Kidney (tissue), 14 donors: Measurements from ENCODE around the gene BCL3. TPM values are rescaled to one million over a fixed set of nuclear protein-coding genes. Genes with fewer than 3 reads are reported as not detected.

Experiments
- DNase-seq, 5 donors: peaks; one replicate each; pipeline ENCODE4 v3.0.0-alpha.2; 2013 to 2020
- FAIRE-seq: peaks from 2 replicates; lab custom pipeline; 2012; peaks lifted over from hg19 to GRCh38; lab: Jason Lieb, UNC
- H3K27ac ChIP-seq, 2 donors: one replicate each; pipeline ENCODE4 v1.7.0; 2013; ENCODE audit warnings: low read depth in 2 of 2, low read length in 2 of 2, inconsistent platforms in 1 of 2
- H3K27me3 ChIP-seq: one replicate; pipeline ENCODE4 v1.7.1; 2013; ENCODE audit warnings: low read length, inconsistent platforms; ENCODE audit not compliant: control insufficient read depth, insufficient read depth
- H3K36me3 ChIP-seq, 3 donors: one replicate each; pipeline versions ENCODE4 v1.7.0 to v1.7.1; 2013; ENCODE audit warnings: low read length in 3 of 3, control low read depth in 1 of 3, inconsistent platforms in 1 of 3; ENCODE audit not compliant: insufficient read depth in 3 of 3, control insufficient read depth in 2 of 3
- H3K4me1 ChIP-seq, 3 donors: one replicate each; pipeline versions ENCODE4 v1.7.0 to v1.7.1; 2013; ENCODE audit warnings: low read length in 3 of 3, inconsistent platforms in 1 of 3, low read depth in 1 of 3; ENCODE audit not compliant: control insufficient read depth in 2 of 3, insufficient read depth in 2 of 3
- H3K4me3 ChIP-seq, 3 donors: one replicate each; pipeline versions ENCODE4 v1.7.0 to v1.8.1; 2013; ENCODE audit warnings: low read length in 3 of 3, control low read depth in 1 of 3, inconsistent platforms in 1 of 3
- H3K9ac ChIP-seq, 3 donors: one replicate each; pipeline versions ENCODE4 v1.7.0 to v1.7.1; 2013; ENCODE audit warnings: low read length in 3 of 3, control low read depth in 1 of 3, inconsistent platforms in 1 of 3
- H3K9me3 ChIP-seq, 3 donors: one replicate each; pipeline versions ENCODE4 v1.7.0 to v1.7.1; 2013; ENCODE audit warnings: low read length in 3 of 3, control low read depth in 1 of 3, inconsistent platforms in 1 of 3; ENCODE audit not compliant: control insufficient read depth in 2 of 3, insufficient read depth in 1 of 3
- CTCF ChIP-seq: IDR thresholded peaks from 3 replicates; pipeline ENCODE4 v1.5.1; 2012; ENCODE audit warnings: mild to moderate bottlenecking, moderate library complexity, borderline replicate concordance; ENCODE audit not compliant: insufficient read depth; ENCODE audit errors: extremely low read depth
- intact Hi-C: fragments of 100-400 bp; cut with DNase I; formaldehyde crosslinking; loops from one replicate; pipeline ENCODE4 v1.11.1; 2022
- polyA plus RNA-seq: library from polyadenylated mRNA; stranded (reverse); fragments of 350-450 nt; fragmentation: Illumina TruSeq; extraction: RNeasy Lipid Tissue Mini Kit (QIAGEN cat#74804); gene quantifications from one replicate; pipeline ENCODE4 v1.2.3, GENCODE V29; 2014; ENCODE audit warnings: low read depth, low replicate concordance; ENCODE audit not compliant: insufficient read depth
- total RNA-seq: library from RNA; stranded (reverse); fragmentation: NEBNext Ultra II Directional; extraction: Animal tissue kit (Norgen Biotek cat#: 25700); gene quantifications from one replicate; pipeline ENCODE4 v1.2.1, GENCODE V29; 2021
- donor health status: control.
- donor health status: control.
- donor health status: control.
- donor health status: control.
- donor health status: control.
- donor health status: DM: yes; HTN: yes; CAD: no.
- donor health status: Normal renal cell carcinoma (clear cell type).

Gene BCL3
- total and polyA plus RNA-seq, 2 donors from 2014 or later: 23.2 to 86.8 TPM

- H3K36me3 ChIP-seq: peaks cover 0 to 9% (median 5%) of the 10 kb centered on the region in 3 donors
- intact Hi-C loops: no loop called here
- no peak for FAIRE-seq
Measured at GRCh38 chr19:44762038-44762437, 13.5 kb downstream of the BCL3 start.

GRCh38 chr19:44765033-44765948, 16.8 kb downstream of the BCL3 start:
- H3K9ac ChIP-seq: no peak overlapping the region
- TF ChIP-seq CTCF: no peak
- no peak for FAIRE-seq
- no peak for DNase-seq
- peaks cover 0 to 2% (median 0%) of the 10 kb centered on the region in 3 donors for H3K4me1 ChIP-seq
- peaks cover 0 to 5% (median 0%) of the 10 kb centered on the region in 3 donors for H3K9me3 ChIP-seq
- H3K36me3 ChIP-seq: no peaks in the 10 kb centered on the region
- no peak overlapping the region for H3K4me3 ChIP-seq
- H3K27ac ChIP-seq: no peak overlapping the region
- H3K27me3 ChIP-seq: no peaks in the 10 kb centered on the region
- intact Hi-C loops: loop anchor here (5.0 kb wide), 1 partner anchor 38 kb away; no protein-coding TSS in a partner anchor

More at GRCh38 chr19:44762038-44762437, 13.5 kb downstream of the BCL3 start:
- Histone ChIP-seq H3K9me3 (no peaks in the 10 kb centered on the region), H3K27ac (no peak overlapping the region), H3K4me3 (no peak overlapping the region), H3K27me3 (no peaks in the 10 kb centered on the region), H3K4me1 (peaks cover 0 to 13% (median 0%) of the 10 kb centered on the region in 3 donors), H3K9ac (no peak overlapping the region)
- no peak for DNase-seq
- TF ChIP-seq CTCF: no peak

- DNase-seq: no peak
- intact Hi-C loops: loop anchor here (5.0 kb wide), 1 partner anchor 39 kb away; no protein-coding TSS in a partner anchor
- FAIRE-seq: no peak
- H3K36me3 ChIP-seq: no peaks in the 10 kb centered on the region
- H3K9ac ChIP-seq: no peak overlapping the region
- no peaks in the 10 kb centered on the region for H3K27me3 ChIP-seq
- peaks cover 0 to 5% (median 0%) of the 10 kb centered on the region in 3 donors for H3K9me3 ChIP-seq
- H3K27ac ChIP-seq: no peak overlapping the region
- no peak overlapping the region for H3K4me3 ChIP-seq
- no peak for TF ChIP-seq CTCF
- H3K4me1 ChIP-seq: peaks cover 0 to 3% (median 2%) of the 10 kb centered on the region in 3 donors
Measured at GRCh38 chr19:44765949-44766335, 17.4 kb downstream of the BCL3 start.
